Hepatocyte (in vitro differentiated cells): Measurements from ENCODE around the gene SLC14A1.

Source experiments
- CTCF ChIP-seq: fragments of 200-600 bp; sonication (generic); IDR thresholded peaks from 2 replicates; pipeline ENCODE4 v1.5.1; 2016; ENCODE audit warnings: antibody characterized with exemption, mild to moderate bottlenecking; ENCODE audit not compliant: poor library complexity
- EZH2 ChIP-seq: fragments of 200-600 bp; sonication (generic); IDR thresholded peaks from 2 replicates; pipeline ENCODE4 v1.6.1; 2016; ENCODE audit warnings: antibody characterized with exemption, mild to moderate bottlenecking, borderline replicate concordance

GRCh38 chr18:45726603-45727002 is 2.6 kb downstream of the SLC14A1 start:
- TF ChIP-seq CTCF (no peak), EZH2 (no peak)
